DMS 273 treated with DMSO at 0.1 percent for 48 hours (cell line): Measurements from ENCODE around the gene TMEM14C.
"Not testable (repeated sequence)": the region's sequence is repeated elsewhere in the genome, so short reads cannot be mapped to it uniquely, and the experiment has no call there.

Source experiments
- DNase-seq: peaks from one replicate; lab custom pipeline; 2025; lab: John Stamatoyannopoulos, UW

The TMEM14C gene

DNA sequence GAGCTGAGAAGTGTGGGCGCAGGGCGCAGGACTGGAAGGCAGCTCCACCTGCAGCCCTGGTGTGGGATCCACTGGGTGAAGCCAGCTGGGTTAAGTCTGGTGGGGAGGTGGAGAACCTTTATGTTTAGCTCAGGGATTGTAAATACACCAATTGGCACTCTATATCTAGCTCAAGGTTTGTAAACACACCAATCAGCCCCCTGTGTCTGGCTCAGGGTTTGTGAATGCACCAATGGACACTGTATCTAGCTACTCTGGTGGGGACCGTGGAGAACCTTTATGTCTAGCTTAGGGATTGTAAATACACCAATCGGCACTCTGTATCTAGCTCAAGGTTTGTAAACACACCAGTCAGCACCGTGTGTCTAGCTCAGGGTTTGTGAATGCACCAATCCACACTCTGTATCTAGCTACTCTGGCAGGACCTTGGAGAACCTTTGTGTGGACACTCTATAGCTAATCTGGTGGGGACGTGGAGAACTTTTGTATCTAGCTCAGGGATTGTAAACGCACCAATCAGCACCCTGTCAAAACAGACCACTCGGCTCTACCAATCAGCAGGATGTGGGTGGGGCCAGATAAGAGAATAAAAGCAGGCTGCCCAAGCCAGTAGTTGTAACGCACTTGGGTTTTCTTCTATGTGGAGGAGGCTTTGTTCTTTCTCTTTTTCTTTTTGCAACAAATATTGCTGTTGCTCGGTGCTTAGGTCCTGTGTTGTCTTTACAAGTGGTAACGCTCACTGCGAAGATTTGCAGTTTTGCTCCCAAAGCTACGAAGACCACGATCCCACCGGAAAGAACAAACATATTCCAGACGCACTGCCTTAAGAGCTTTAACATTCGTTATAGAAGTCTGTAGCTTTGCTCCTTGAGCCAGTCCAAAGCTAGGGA, 1.7 kb upstream of the TMEM14C start:
- DNase-seq, result not testable (repeated sequence)

DNA sequence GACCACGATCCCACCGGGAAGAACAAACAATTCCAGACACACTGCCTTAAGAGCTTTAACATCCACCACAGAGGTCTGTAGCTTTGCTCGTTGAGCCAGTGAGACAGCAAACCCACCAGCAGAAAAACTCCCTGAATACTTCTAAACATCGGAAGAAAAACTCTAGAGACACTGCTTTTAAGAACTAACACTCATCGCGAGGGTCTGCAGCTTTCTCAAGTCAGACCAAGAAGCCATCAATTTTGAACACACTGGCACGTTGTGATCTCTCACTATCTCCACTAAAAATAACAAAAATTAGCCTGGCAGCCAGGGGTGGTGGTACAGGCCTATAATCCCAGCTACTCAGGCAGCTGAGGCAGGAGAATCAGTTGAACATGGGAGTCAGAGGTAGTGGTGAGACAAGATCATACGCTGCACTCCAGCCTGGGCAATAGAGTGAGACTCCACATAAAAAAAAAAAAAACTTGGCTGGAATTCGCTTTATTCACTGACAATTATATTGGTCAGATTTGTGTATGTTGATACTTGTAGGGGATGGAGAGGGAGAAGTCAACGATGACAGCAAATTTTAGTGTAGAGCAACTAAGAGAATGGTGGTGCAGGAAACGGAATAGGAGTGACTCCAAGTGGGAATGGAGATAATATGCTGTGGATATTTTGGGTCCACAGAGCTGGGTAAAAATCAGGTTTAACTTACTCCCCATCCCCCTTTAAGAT, 860 bp upstream of the TMEM14C start:
- no peak for DNase-seq

DNA sequence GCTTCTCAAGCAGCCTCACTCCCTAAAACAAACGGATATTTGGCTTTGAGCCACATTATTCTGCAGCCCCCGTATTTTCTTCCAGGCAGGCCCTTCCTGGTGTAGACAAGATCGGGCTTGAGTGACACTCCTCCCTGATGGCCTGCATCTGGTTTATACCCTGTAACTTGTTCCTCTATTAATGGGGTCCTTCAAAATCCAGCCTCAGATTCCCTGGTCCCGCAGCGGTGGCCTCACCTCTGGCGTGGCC, 375 bp upstream of the TMEM14C start:
- no peak for DNase-seq

DNA sequence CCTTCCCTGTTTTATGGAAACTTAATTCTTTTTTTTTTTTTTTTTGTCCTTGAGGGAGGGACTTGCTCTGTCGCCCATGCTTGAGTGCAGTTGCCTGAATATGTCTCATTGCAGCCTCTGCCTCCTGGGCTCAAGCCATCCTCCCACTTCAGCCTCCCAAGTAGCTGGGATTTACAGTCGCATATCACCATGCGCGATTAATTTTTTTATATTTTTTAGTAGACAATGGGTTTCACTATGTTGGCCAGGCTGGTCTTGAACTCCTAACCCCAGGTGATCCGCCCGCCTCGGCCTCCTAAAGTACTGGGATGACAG, 654 bp downstream of the TMEM14C start:
- DNase-seq, result no peak

DNA sequence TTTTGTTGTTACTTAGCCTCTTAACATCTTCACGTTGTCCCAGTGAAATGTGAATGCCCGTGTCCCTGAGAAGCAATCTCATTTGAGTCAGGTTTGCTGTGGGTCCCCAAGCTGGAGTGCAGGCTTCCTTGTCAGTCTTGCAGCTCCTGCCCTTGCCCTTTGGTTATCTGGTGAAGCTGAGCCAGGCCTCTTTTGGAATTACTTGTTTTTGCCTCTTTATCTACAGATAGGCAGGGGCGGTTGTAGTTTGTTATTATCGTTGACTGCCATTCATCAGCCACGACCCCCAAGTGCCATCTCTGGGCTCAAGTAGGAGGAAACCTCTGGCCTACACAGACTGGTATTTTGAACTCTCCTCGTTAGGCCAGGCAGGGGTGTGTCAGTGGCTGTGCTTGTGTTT, 2.2 kb downstream of the TMEM14C start:
- no peak for DNase-seq

DNA sequence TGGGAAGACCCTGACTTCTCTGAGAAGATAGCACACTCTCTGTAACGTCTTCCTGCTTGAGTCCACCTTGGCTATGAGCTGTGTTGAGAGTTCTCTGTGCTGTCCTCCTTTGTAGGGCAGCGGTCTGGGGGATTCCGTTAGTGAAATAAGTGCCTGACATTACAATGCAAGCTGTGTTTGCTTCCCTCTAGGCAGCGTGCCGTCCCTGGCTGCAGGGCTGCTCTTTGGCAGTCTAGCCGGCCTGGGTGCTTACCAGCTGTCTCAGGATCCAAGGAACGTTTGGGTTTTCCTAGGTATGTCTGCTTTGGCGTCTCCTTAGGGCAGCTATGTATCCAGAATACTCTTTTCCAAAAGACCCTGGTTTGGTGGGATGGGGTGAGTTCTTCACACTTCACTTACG, 2.8 kb downstream of the TMEM14C start:
- no peak for DNase-seq

DNA sequence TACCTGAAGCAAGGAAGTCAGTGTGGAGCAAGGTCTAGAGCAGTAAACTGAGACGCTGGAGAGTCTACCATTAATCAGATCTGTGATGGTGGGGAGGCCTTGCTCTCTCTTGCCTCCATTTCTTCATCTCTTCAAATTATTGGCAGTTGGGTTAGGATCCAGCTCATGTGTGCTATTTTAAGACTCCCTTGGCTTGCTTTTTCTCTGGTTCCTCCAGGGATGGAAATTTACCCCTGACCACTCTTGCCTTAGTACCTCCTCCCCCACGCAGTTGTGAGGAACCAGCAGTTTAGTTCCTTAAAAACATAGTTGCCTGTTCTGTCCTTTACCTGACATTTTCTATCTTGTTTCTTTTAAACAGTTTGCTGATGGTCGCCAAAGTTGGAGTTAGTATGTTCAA, 7.4 kb downstream of the TMEM14C start:
- no peak for DNase-seq

DNA sequence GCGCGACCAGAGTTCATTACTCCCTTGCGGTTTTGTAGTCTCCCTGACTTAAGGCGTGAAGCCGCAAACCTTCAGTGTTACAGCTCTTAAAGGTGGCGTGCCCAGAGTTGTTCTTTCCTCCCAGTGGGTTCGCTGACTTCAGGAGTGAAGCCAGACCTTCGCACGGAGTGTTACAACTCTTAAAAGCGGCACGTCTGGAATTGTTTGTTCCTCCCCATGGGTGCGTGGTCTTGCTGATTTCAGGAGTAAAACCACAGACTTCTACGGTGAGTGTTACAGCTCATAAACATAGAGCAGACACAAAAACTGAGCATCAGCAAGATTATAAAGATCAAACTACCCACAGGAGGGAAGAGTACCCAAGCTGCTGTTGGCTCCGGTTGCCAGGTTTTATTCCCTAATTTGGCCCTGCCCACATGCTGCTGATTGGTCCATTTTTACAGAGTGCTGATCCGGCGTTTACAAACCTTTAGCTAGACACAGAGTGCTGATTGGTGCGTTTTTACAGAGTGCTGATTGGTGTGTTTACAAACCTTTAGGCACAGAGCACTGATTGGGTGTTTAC, 10.4 kb downstream of the TMEM14C start:
- no peak for DNase-seq

DNA sequence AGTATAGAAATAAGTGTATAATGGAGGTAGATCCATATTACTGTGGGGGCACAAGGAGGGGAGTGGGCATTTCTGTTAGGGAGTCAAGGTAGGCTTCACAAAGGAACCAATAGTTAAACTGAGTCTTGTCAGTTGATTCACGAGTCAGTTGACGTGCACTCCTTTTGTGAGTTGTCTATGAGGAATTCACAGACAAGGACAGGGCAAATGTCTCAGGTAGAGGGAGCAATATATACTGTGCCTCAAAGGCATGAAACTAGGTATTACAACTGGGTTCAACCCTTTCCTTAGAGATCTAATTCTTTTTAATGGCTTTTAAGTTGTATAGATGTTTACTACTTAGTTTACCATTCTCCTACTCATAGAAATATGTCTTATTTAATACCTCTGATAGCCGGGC, 11.0 kb downstream of the TMEM14C start:
- no peak for DNase-seq

DNA sequence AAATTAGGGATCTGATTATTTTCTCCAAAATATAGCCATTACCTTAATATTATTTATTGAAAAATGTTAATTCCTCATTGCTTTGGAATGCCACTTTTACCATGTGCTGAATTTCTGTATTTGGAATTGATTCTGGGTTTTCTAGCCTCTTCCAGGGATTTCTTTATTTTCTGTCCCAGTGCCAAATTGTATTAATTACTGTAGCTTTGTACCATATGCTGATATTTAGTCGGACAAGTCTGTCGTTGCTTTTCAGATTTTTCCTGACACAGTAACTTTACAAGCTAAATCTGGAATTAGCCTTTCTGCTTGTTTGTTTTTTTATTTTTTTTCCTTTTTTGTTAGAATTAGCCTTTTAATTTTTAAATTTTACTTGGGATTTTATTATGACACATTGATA, 13.9 kb downstream of the TMEM14C start:
- DNase-seq, result peak; percentile 6

DNA sequence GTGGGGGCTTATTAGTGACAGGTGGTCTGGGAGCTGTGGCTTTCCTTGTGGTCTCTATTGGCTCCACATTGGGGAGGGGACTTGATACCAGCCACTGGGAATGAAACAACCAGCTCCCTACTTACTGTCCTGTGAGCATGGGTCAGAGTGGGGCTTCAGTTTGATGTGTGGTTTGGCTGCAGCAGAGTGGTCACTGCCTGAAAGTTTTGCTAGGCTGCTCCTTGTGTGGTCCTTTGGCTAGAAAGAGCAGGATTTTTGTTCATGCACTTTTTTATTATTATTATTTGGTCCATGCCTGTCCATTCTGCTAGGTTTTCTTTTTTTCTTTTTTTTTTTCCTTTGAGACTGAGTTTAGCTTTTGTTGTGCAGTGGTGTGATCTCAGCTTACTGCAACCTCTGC, 17.2 kb downstream of the TMEM14C start:
- DNase-seq, result no peak

DNA sequence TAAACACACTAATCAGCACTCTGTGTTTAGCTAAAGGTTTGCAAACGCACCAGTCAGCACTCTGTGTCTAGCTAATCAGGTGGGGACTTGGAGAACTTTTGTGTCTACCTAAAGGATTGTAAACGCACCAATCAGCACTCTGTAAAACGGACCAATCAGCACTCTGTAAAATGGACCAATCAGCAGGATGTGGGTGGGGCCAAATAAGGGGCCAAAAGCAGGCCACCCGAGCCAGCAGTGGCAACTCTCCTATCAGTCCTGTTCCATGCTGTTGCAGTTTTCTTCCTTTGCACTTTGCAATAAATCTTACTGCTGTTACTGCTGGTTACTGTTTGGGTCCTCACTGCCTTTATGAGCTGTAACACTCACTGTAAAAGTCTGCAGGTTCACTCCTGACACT, 18.8 kb downstream of the TMEM14C start:
- not testable (repeated sequence) for DNase-seq

DNA sequence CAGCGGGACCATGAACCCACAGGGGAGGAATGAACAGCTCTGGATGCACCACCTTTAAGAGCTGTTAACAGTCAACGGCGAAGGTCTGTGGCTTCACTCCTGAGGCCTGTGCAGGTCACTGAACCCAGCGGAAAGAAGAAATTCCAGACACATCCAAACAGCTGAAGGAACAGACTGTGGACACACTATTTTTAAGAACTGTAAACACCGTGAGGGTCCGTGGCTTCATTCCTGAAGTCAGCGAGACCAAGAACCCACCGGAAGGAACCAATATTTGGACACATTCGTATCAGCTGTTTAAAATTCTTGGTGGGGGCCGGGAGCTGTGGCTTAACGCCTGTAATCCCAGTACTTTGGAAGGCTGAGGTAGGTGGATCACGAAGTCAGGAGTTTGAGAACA, 19.4 kb downstream of the TMEM14C start:
- DNase-seq, result no peak

DNA sequence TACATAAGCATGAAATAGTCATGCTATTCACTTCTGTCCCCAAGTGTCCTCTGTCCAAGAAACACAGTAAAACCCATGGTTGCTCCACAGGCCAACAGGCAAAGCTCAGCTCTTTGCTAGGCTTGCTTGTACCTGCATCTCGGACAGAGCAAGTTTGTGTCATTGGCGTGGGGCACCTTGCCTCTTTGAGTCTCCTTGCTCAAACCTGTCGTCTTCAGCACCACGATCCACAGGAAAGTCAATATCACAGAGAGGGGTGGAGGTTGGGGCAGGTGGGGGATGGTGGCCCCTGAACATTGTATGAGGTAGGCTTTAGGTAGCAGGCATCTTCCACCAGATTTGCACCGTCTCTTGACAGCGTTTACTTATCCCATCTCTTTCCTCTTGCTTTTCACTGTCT, 20.6 kb downstream of the TMEM14C start:
- no peak for DNase-seq

DNA sequence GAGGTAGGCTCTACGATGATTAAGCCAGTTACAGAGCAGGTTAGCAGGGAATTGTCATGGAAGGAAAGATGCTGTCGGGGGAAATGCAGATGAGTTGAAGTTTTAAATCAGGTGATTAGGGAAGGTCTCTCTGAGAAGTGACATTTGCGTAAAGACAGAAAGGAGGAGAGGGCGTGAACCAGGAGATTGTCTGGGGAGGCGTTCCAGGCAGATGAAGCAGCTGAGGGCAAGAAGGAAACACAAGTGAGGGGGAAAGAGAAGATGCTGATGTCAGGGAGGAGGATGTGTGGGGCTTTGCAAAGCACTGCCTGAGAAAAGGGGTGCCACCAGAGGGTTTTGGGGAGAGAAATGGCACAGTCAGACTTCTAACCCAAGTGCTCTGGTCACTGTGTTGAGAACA, 22.2 kb downstream of the TMEM14C start:
- DNase-seq, result no peak

DNA sequence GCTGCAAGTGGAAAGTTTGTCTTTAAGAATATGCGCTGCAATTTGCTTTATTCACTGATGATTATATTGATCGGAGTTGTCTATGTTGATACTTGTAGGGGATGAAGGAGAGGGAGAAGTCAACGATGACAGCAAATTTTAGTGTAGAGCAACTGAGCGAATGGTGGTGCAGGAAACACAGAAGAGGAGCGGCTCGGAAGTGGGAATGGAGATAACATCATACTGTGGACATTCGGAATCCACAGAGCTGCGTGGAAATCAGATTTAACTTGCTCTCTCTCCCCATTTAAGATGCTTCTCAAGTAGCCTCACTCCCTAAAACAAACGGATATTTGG, 24.0 kb downstream of the TMEM14C start:
- DNase-seq, result no peak

DNA sequence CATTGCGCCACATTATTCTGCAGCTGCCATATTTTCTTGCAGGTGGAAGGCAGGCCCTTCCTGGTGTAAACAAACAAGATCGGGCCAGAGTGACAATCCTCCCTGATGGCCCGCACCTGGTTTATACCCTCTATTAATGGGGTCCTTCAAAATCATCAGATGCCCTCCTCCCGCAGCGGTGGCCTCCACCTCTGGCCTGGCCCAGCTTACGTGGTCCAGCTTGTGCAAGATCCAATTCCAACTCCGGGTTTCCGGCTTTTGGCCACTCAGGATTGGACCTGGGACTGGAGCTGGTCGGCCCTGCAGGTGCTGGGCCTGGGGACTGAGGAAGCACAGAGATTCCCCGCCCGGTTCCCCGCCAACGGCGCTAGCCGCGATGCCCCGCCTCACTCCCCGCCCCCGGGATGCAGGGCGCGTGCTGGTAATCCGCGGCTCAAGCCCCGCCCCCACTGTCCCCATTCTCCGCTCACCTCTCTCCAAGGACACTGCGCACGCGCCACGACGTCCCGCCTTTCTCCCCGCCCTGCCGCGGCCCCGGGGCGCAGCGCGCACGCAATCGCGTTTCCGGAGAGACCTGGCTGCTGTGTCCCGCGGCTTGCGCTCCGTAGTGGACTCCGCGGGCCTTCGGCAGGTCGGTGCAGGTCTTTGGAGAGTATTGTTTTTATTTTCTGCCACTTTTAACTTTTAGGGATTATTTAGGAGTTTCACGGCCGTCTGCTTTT, 24.5 kb downstream of the TMEM14C start, which contains the start of gene TMEM14B:
Gene TMEM14B (plus strand): TSS at position 555 of the 722 bp plus-strand sequence. CDS start 1,441 bp downstream, outside the sequence.
- DNase-seq, result peak; percentile 92

DNA sequence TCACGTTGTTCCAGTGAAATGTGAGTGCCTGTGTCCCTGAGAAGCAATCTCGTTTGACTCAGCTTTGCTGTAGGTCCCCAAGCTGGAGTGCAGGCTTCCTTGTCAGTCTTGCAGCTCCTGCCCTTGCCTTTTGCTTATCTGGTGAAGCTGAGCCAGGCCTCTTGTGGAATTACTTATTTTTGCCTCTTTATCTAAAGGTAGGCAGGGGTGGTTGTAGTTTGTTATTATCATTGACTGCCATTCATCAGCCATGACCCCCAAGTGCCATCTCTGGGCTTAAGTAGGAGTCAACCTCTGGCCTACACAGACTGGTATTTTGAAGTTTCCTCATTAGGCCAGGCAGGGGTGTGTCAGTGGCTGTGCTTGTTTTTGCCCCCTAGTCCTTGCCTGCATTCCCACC, 26.9 kb downstream of the TMEM14C start:
- no peak for DNase-seq

DNA sequence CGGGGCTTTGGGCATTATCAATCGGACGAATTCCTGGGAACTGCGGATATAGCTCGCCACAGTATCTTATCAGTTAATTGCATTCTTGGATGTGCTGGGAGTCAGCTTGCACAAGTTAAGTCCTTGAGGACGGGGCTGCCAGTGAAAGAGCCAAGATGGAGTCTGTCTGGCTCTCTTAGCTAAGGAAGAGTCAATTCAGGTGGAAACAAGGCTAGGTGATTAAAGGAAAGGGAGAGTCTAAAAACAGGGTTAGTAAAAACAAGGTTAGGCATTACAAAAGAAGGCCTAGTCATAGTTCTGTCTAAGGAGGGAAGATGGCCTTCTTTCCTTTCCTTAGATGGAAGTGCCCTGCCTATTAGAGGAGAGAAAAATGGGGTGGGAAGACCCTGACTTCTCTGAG, 27.7 kb downstream of the TMEM14C start:
- DNase-seq, result not testable (repeated sequence)

DNA sequence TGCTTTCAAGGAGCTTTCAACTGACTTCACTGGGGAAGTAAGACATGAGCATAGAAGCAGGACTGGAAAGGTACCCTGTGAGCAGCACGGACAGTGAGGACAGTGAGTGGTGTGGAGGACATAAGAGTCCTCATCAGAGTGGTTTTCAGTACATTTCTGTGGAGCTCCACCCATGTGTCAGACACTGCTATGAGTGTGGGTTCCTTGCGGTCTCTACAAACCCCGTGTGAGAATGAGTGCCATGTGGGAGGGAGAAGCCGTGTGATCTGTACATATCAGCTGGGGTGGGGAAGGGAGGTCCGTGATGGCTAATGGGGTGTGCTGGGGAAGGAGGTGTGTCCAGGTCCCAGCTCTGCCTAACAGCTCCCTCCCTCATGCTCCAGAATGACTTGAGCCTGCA, 28.9 kb downstream of the TMEM14C start:
- not testable (repeated sequence) for DNase-seq

DNA sequence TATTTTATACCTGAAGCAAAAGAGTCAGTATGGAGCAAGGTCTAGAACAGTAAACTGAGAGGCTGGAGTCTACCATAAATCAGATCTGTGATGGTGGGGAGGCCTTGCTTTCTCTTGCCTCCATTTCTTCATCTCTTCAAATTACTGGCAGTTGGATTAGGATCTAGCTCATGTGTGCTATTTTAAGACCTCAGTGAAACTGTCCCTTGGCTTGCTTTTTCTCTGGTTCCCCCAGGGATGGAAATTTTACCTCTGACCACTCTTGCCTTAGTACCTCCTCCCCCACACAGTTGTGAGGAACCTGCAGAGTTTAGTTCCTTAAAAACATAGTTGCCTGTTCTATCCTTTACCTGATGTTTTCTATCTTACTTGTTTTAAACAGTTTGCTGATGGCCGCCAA, 33.2 kb downstream of the TMEM14C start:
- no peak for DNase-seq

DNA sequence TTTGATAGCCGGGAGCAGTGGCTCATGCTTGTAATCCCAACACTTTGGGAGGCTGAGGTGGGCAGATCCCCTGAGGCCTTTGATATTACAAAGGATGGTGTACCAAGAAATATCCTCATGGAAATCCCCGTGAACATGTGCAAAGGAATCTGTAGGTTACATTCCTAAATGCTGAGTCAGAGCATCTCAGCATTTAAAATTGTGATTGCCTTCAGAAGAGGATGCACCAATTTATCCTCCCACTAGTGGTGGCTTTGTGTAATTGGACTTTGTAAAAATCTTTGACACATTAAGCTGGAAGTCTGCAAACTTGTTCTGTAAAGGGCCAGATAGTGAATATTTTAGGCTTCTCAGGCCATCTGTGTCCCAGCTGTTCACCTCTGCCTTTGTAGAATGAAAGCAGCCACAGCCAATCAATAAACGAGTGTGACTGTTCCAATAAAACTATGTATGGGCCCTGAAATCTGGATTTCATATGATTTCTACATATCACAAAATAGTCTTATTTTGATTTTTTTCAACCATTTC, 36.5 kb downstream of the TMEM14C start:
- peak; percentile 74 for DNase-seq

DNA sequence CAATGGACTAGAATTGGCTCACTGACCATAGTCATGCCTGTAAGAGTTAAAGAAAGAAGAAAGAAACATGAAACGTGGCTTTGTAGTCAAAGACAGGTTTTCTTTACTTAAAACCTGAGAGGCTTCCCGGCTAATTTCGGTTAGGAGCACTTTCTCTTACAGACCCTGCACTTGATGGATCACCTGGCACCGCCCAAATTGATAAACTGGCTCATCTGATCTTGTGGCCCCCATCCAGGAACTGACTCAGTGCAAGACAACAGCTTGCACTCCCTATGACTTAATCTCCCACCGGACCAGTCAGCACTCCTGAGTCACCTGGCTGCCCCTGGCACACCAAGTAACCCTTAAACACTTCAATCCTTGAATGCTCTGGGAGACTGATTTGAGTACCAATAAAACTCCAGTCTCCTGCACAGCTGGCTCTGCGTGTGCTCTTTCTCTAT, 37.0 kb downstream of the TMEM14C start:
- peak; percentile 38 for DNase-seq
